HG03575 (cell line): ENCODE measurements around the gene NAPG.
"Not testable (repeated sequence)": the region's sequence is repeated elsewhere in the genome, so short reads cannot be mapped to it uniquely, and the experiment has no call there.

Source experiments
- ATAC-seq: cut with Tn5 transposase; IDR thresholded peaks from one replicate; pipeline ENCODE4 v1.9.1; 2021; ENCODE audit not compliant: unreplicated experiment, insufficient number of reproducible peaks, low FRiP score; ENCODE audit errors: extremely low read depth

NAPG gene

DNA sequence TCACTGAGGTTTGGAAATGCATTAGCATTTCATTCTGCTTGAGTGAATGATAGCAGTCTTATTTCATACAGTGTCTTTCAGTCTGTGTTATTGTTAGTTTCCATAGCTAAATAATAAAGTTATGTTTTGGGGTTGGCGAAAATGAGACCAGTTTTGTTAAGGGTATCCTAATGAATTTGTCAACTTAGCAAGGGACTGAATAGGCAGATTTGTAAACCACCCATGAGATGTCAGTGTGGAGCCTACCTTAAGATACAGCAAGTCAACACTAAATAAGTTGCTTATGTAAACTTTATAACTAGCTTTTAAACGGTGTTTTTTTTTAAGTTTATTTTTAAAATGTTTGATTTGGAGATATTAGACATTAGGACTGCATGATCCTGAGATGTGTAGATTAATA, 11.9 kb downstream of the NAPG start:
- no peak for ATAC-seq

DNA sequence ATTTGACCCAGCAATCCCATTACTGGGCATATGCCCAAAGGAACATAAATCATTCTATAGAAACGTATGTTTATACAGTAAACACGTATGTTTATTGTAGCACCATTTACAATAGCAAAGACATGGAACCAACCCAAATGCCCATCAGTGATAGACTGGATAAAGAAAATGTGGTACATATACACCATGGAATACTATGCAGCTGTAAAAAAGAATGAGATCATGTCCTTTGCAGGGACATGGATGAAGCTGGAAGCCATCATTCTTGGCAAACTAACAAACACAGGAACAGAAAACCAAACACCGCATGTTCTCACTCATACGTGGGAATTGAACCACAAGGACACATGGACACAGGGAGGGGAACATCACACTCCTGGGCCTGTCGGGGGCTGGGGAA, 13.3 kb downstream of the NAPG start:
- not testable (repeated sequence) for ATAC-seq

DNA sequence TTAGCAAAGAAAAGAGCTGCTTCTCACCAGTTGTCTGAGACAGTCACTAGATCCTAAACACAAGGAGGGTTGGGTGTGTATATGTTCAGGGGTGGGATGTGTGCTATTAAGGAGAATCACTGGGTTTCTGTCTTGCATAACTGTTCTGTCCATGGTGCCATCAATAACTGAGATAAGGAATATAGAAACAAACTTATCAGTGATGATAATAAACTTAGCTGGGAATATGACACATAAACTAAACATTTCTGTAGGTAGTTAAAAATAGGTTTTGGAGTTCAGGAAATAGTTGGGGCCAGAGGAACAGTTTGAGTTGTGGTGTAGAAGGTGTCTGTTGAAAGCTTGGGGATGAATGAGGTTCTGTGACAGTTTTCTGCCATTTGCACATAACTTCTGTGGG, 17.4 kb downstream of the NAPG start:
- no peak for ATAC-seq

DNA sequence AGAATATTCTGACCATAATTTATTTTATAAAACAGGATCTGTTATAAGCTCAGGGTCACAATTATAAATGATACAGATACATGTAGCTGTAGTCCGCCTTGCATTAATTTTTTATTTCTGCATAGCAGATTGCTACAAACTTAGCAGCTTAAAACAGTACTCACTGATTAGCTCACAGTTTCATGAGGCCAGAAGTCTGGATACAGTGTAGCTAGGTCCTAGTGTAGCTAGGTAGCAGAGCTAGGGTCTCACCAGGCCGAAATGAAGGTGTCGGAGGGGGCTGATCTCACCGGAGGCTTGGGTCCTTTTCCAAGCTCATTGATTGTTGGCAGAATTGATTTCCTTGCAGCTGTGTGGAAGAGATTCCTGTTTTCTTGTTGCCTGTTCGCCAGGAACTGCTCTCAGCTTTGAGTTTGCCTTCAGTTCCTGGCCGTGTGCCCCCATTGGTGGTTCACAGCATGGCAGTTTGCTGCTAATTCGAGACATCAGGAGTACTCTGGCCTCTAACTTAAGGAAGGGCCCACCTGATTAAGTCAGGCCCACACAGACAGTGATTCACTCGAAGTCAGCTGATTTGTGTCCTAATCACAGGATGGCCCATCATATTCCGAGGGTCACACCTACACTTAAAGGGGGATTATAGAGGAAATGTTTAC, 18.4 kb downstream of the NAPG start:
- ATAC-seq: no peak

DNA sequence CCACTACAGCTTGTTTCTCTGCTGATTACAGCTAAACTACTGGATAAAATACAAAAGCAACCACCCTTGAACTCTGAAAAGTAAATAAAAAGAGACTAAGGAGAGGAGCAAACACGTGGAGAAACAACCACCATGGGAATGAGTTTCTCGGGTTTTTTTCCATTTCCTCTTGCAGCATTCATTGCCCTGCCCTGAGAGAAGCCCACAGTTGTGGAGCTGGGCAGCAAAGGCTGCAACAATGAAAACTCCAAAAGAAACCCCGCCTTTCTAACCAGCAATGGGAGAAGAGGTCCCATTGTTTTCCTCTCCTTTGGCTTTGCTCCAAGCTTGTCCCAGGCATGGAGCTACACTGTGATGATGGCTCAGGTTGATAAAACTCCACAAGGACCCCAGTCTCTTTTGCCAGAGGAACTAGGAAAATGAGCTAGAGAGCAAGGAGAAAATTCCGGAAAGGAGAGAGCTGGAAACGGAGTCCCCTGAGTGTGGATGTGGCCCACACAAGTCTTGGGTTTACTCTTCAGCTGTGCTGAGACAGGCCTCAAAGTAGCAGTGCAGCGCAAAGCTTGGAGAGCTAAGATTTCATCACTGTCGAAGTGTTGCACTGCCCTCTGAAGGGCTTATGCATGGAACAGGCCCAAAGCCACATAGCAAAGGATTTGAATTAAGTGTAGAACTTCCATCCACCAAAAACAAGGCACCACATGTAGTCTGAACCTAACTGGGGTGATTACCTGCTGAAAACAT, 20.9 kb downstream of the NAPG start:
- ATAC-seq: no peak

DNA sequence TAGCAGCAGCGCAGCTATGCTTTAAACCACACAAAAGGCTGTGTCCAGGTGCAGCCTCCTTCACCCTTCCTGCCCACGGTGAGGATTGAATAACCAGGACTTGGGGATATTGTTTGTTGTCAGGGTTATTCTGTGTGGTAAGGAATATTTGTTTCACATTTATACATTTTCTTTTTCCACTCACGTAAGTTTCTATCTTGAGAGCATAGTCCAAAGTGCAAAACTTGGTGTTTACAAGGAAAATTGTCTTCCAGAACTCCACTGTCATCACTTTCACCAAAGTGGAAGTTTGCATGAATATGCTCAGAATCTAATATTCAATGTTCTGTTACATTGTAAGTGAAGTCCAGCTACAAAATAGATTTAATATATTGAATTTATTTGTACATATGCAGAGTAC, 26.4 kb downstream of the NAPG start:
- no peak for ATAC-seq

DNA sequence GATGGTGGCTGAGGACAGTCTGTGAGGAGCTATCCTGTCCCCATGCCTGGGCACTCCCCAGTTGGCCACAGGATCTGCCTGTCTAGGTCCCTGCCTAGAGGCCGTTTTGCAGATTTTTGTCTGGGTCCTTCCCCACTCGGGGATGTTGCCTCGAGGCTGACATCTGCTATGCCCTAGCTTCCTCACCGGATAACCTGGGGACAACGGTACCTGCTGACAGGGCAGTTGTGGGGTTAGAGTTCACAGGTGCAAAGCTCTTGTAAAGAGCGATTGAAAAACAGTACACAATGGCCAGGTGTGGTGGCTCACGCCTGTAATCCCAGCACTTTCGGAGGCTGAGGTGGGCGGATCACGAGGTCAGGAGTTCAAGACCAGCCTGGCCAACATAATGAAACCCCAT, 30.4 kb downstream of the NAPG start:
- ATAC-seq: not testable (repeated sequence)

DNA sequence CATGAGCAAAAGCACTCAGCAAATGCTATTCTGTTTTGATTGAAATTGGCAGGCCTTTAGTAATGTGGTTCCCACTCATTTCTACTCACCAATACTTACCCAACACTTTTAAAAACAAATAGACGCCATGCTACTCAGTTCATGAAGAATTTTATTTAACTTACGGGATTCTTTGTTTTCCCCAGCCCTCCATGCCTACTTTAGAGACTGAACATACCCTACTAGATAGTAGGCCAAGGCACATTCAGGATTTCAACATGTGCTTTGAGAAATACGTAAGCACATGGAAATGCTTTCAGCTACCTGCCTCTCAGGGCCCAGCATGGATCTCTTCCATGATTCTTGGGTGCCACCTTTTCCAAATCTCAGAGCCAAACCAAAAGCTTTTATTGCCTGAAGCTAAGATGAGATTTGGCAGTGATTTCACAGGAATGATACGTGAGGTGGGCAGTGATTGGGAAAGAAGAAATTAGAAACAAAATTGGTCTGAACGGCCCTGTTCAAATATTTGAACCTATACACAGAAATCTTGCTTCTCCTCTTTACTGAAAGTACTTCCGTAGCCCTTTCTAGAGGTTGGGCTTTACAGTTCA, 31.4 kb downstream of the NAPG start:
- no peak for ATAC-seq

DNA sequence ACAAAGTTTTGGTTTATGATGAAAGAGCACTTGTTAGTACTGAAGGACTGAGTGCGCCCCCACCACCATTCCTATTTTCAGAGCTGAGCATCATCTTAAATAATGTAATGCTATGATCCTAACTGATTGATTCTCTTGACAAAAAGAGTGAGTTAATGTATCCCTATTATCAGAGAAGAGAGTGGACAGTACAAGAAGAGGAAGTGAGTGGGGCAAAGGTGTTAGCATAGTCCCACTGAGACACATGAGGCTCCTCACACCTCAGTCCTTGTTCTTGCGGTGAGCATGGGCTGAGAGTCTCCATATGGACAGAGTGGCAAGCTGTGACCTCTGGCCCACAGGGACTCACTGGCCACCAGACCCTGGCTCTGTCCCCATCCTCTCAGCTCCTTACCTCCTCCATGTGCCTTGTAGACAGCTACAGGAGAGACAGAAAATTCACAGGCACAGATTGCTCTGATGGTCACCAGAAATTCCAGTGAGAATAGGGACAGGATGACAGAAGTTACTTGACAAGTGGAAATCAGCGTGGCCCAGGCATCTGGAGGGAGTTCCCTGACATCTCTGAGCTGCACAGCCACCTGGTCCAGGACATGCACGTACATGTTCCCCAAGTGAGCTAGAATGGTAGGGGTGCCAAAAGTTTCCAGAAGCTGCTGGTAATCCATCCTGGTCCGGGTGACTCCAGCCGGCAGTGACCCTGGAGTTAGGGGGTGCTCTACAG, 32.6 kb downstream of the NAPG start:
- no peak for ATAC-seq

DNA sequence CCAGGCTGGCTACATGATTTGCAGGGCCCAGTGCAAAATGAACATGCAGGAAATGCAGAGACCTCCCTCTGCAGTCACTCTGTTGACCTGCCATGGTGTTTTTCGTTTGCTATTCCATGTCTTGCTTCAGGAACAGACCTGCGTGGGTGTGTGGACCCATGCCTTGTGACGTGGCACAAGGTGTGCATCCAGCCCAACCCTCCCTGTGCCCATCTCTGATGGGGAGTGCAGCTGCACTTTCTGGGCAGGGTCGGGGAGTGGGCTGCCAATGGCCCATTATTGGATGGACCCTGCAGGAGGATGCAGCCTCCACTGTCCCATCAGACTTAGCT, 33.1 kb downstream of the NAPG start:
- ATAC-seq: no peak

DNA sequence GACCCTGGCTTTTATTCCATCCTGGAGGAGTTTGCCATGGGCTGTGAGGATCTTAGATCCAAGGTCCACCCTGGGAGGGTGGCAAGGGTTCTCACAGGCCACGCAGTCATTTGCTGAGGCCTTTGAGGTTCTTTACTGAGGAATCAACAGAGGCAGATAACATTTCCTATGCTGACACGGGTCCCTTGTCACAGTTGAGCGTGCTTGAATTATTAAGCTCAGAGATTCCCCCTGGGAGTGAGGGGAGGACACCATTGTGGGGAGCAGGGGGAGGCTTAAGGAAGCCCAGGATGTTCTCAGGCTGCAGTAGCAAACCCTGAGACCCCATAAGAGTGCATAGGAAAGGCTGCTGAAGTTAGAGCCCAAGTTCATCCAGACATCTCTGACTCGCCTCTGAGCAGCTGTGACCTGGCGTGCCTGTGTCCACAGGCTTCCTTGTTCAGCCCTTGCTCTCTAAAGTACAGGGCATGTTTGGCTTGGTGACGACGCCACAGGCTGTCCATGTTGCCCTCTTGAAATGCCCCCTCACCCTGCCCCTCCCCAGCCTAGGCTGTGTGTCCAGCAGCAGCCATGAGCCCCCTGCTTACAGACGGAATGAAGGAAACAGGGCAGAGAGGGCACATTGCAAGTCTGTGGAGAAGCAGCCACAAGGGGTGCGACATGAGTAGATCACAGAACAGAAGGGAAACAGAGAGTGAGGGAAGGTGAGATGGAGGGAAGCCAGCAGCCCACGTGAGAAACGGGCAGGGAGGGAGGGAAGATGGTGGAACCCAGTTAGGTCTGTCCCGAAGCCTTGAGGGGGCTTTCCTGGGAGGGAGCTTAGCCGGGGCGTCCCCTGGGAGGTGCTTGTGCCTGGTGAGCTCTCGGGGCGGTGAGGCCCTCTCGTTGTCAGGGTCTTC, 34.0 kb downstream of the NAPG start:
- ATAC-seq: no peak

DNA sequence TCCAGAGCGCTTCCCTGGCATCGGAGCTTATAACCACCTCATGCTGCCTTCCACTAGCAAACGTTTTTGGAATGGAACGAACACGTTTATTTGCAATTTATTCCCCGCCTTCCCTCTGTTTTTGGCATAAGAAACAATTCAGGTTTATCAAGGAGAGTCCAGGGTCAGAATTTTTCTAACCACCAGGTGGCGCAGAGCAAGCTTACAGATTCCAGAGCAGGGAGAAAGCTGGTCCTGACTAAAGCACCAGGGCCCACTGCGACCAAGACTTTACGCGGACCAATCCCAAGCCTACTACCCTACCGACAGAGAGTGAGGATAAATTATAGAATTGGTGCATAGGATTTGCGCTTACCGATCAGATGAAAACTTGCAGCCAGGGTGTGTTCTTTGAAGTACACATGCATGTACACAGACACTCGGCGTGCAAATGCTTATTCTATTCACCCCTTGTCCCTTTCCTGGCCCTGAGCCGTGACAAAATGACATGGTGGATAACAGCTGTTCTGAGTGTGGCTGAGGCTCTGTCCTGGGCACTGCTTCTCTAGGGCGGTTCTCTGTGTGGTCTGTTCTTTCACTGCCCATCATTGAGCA, 34.7 kb downstream of the NAPG start:
- no peak for ATAC-seq

DNA sequence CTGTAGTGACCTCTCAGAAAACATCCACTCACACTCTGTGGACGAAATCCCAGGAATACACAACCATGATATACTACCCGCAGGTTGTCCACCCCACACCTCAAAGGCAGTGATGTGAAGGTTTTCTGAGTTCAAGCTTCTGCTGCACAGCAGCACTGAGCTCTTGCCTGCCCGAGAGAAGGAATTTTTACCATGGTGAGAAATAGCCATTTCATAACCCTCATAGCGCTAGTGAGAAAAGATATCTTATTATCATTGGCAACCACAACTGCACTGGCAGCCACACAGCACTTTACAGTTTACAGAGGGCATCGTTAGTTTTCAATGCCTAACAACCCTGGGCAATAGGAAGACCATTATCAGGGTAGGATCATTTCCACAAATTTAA, 36.9 kb downstream of the NAPG start:
- ATAC-seq: no peak

DNA sequence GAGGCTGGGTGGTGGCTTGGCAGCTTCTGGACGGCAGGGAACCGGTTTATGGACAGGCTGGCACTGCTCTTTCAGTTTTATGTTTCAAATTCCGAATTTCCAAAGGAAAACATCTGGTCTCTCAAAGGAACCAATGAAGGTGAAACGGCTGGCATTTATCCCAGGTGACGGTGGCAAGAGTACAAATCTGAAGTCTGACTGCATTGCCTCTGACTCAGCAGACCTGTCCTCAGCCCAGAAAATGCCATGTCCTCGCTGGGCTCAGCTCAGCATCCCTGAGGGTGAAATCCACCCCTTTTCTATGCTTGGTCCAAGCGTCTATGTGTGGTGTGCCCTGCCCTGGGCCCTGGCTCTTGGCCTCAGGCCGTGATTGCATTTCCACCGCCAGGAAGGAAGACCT, 38.1 kb downstream of the NAPG start:
- ATAC-seq: no peak

DNA sequence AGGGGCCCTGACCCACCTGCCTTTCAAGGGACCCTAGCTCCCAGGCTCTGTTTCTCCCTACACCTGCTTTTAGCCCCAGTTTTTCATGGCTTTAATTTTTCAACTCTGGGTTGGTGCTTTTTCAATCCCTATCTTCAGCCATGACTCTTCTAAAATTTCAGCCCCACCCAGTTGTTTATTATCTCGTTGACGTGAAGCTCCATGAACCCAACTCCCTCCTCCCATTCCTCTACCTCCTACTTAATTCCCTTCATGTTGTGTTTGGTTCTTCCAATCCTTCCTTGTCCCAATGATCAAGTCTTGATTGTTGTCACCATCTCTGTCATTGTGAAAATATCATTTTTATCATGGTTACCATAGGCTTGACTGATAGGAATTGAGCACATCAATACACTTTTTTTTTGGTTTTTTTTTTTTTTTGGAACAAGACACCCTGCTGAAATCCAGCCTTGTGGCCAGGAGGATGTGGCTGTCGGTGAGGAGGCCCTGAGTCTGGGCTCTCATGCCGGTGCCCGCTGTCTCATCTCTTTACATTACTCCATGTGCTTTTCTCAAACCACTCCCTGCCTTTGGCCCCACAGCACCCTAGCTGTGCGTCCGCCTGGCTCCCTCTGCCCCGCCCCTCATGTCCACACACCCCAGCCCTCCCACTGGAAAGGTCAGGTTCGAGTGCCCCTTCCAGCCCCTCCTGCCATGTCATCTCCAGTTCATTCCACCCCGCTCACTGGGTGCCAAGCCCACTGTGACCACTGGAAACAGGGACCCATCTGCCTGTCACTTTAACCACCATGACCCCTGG, 39.3 kb downstream of the NAPG start:
- no peak for ATAC-seq

DNA sequence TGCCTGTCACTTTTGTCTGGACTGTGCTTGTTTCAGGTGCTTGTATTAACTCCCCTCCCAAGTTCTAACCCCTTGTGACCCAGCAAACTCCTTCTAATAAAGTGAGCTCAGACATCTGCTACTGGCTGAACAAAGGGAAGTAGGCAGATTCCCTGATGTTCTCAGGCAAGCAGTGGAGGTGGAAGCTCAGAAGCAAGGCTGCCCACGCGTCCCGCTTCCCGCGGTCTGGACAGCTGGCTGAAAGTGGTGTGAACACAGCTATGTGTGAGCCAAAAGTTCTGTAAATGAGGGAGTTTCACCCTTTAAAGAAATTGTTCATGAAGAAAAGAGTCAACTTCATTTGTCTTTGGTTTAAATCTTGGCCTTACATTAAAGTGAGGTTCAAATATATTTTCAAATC, 40.0 kb downstream of the NAPG start:
- no peak for ATAC-seq

DNA sequence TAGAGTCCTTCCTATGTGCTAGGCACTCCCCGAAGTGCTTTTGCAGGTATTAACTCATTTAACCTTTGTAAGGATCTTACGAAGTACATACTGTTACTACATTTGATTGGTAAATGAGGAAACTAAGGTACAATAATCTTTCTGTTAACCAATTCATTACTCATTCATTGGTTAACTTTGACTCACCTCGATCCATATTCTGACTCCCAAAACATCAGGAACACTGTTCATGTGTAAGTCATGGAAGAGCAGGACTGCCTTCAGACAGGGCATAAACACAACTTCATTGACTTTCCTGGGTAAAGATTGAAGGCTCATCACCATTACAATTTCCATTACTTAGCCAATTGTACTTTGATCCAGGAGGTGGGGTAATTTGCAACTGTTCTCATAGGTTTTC, 40.6 kb downstream of the NAPG start:
- no peak for ATAC-seq

DNA sequence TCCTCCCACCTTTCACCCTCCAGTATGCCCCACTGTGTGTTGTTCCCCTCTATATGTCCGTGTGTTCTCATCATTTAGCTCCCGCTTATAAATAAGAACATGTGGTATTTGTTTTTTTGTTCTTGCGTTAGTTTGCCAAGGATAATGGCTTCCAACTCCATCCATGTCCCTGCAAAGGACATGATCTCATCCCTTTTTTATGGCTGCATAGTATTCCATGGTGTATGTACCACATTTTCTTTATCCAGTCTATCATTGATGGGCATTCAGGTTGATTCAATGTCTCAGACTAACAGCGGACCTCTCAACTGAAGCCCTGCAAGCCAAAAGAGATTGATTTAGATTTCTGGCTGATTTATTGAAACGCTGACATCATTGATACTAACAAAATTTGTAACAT, 44.1 kb downstream of the NAPG start:
- not testable (repeated sequence) for ATAC-seq
